GM12892 (cell line): Measurements from ENCODE around the gene CDK18.

Source experiments
- DNase-seq: peaks from one replicate; pipeline ENCODE4 v3.0.0; 2011; ENCODE audit not compliant: insufficient read length
- FAIRE-seq: peaks from 2 replicates; lab custom pipeline; 2011; peaks lifted over from hg19 to GRCh38; lab: Jason Lieb, UNC
- POLR2A ChIP-seq: IDR thresholded peaks from 2 replicates; pipeline ENCODE4 v1.6.1; 2011; ENCODE audit warnings: low read depth, low read length, control low read depth
- POLR2AphosphoS5 ChIP-seq: IDR thresholded peaks from 2 replicates; pipeline ENCODE4 v1.6.1; 2011; ENCODE audit warnings: low read depth, low read length, control low read depth
- TAF1 ChIP-seq: IDR thresholded peaks from 2 replicates; pipeline ENCODE4 v1.6.1; 2011; ENCODE audit warnings: low read depth, mild to moderate bottlenecking, control low read depth, low read length, borderline replicate concordance

The CDK18 gene

DNA sequence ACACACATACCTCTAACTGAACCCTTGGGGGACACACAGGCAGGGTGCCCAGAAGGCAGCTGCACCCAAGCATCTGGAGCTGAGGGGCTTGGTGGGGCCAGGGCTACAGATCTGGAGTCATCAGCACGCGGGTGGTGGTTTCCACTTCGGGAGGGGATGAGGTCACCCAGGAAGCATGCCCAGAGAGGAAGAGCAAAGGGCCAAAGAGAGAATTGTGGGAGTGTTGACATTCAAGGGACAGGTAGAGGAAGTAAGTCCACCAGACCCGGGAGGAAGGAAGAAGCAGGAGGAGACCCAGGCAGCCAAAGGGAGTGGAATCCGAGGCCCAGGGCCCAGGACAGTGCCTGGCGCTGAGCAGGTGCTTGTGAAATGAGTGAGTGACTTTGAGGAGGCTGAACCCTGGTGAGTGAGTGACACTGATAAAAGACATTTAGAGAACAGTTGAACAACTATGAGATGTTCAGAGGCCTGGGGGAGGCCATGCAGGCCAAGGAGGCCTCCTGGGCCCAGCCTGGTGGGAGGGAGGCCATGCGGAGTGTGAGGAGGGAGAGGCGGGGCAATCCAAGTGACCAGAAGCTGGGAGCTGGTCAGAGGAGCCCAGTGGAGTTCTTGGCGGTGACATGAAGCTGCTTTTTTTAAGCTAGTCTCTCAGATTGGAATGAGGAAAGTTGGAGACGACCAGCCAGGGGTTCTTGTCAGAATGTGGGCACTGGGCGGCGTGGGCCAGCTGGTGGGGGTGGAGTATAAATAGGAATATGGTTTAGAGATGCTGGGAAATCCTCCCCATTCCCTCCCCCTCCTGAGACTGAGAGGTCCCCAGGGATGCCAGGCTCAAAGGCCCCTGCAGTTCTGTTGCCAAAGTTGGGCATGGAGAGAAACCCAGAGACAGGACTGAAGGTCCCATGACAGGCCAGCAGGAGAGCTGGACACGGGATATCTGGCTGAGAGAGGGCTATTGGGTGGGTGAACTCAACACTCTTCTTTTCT, 7.9 kb downstream of the CDK18 start:
- no peak for FAIRE-seq
- TF ChIP-seq TAF1, result no peak
- TF ChIP-seq POLR2A, result no peak
- no peak for TF ChIP-seq POLR2AphosphoS5
- no peak for DNase-seq

GRCh38 chr1:205513774-205514173, 9.3 kb downstream of the CDK18 start:
- DNase-seq, result no peak
- TF ChIP-seq POLR2A (no peak), POLR2AphosphoS5 (no peak), TAF1 (no peak)
- FAIRE-seq, result no peak

DNA sequence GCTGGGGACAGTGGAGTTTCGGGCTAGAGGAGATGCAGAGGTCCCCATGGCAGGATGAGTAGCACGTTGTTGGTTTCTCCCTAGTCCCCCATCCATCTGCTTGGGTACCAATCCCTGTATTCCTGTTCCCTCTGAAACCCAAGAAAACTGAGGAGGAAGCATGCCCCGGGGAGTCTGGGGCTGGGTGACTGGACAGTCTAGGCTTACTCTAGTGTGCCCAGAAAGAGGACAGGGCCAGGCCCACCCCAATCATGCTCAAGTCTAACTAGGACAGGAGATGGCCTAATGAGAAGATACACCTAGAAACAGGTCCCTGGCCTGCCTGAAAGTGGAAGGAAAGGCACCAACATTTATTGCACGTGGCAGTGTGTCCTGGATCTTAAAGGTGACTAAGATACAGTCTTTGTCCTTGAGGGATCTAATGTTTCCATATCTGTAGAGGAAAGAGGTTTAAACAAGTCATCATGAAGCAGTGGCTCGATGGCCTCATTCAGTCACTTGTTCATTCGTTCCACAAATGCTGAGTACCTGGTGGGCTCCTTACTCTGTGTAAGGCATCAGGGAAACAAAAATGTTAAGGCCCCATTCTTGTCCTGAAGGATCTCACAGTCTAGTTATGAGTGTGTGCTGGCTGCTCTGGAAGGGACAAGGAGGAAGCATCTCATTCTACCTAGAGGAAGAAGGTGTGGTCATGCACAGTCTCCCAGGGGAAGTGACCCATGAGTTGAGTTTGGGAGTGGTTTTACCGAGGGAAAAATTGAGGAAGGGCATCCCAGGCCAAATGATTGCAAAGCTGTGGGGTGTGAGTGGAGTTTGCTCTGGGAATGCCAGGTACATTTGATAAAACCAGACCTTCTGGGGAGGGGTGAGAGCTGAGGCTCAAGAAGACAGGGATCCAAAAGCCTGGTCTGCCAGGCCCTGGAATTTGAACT, 10.0 kb downstream of the CDK18 start:
- TF ChIP-seq POLR2AphosphoS5, result no peak
- no peak for TF ChIP-seq TAF1
- TF ChIP-seq POLR2A, result no peak
- DNase-seq (no peak), FAIRE-seq (no peak)

DNA sequence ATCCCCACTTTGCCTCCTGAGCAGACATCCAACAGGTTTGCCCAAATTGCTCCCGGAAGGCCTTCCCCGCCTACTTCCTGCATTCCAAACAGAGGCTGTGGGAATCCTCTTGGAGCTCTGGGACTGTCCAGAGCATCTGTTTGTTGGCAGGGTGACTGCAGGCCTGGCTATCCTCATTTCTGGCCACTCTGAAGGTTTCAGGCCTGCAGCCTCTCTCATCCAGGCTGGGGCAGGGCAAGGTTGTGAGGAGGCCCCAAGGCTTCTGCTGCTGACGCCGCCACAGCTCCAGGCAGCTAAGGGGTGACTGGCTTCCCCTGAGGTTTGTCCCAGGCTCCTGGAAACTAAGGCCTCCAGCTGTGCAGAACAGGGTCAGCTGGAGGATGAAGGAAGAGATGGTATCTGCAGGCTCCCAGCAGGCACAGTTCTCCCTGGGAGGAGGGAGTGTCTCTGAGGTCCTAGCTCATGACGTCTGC, 11.3 kb downstream of the CDK18 start:
- no peak for FAIRE-seq
- DNase-seq, result no peak
- TF ChIP-seq TAF1, result no peak
- TF ChIP-seq POLR2AphosphoS5, result no peak
- no peak for TF ChIP-seq POLR2A

GRCh38 chr1:205516362-205516761, 11.9 kb downstream of the CDK18 start:
- DNase-seq (no peak), FAIRE-seq (no peak)
- TF ChIP-seq POLR2A, result no peak
- no peak for TF ChIP-seq TAF1
- no peak for TF ChIP-seq POLR2AphosphoS5

GRCh38 chr1:205517288-205517687, 12.8 kb downstream of the CDK18 start:
- no peak for DNase-seq
- no peak for FAIRE-seq
- TF ChIP-seq POLR2AphosphoS5 (no peak), TAF1 (no peak)

GRCh38 chr1:205517763-205518162, 13.3 kb downstream of the CDK18 start:
- no peak for DNase-seq
- TF ChIP-seq POLR2AphosphoS5 (no peak), POLR2A (no peak), TAF1 (no peak)
- FAIRE-seq, result no peak

- no peak for FAIRE-seq
- no peak for DNase-seq
- TF ChIP-seq POLR2A, result no peak
- no peak for TF ChIP-seq POLR2AphosphoS5
- TF ChIP-seq TAF1, result no peak
These were observed 14.4 kb downstream of the CDK18 start for GRCh38 chr1:205518661-205519540.

- FAIRE-seq (no peak), DNase-seq (no peak)
- TF ChIP-seq TAF1, result no peak
- no peak for TF ChIP-seq POLR2A
- no peak for TF ChIP-seq POLR2AphosphoS5
These were observed 15.2 kb downstream of the CDK18 start for GRCh38 chr1:205519541-205520131.

DNA sequence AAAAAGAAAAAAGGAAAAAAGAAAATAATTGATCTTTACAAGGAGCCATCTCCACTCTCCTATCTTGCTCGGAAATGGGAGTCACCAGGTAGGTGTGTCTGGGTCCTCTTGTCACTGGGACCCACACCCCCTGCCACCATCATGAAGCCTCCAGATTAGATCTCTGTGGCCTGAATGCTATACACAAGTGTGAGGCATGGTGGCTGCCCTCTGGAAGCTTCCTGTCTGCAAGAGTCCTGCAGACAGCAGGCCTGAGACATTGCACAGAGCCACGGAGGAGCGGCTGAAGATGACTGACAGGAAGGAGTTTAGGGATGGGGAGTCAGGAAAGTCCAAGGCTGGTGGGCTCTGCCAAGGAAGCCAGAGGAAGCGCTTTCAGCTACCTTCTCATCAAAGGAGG, 16.2 kb downstream of the CDK18 start:
- FAIRE-seq, result no peak
- DNase-seq, result no peak
- TF ChIP-seq TAF1 (no peak), POLR2A (no peak), POLR2AphosphoS5 (no peak)
